HG03575 (cell line): ENCODE data around the gene ALDH3A2.

Experiments used
- ATAC-seq: cut with Tn5 transposase; IDR thresholded peaks from one replicate; pipeline ENCODE4 v1.9.1; 2021; ENCODE audit not compliant: unreplicated experiment, insufficient number of reproducible peaks, low FRiP score; ENCODE audit errors: extremely low read depth

The ALDH3A2 gene

GRCh38 chr17:19648475-19649273 lies at the start of gene ALDH3A2:
TSS of gene ALDH3A2 (plus strand) at chr17:19648751. CDS start at chr17:19648972, 221 bp downstream.
- ATAC-seq, result peak; percentile 70

GRCh38 chr17:19610311-19610710 lies 38.2 kb upstream of the ALDH3A2 start:
- no peak for ATAC-seq

DNA sequence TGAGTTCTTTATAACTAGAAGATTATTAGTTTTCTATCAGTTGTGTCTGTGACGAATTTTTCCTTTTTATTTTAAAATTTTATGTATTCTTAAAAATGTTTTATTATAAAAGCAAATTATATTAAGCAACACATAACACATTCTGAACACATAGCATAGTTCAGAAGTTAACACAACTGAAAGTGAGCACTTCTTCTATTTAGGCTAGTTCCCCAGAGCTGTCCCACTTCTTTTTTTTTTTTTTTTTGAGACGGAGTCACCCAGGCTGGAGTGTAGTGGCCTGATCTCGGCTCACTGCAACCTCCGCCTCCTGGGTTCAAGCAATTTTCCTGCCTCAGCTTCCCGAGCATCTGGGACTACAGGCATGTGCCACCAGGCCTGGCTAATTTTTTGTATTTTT lies 37.7 kb upstream of the ALDH3A2 start:
- no peak for ATAC-seq

GRCh38 chr17:19613979-19614378 lies 34.6 kb upstream of the ALDH3A2 start:
- ATAC-seq, result no peak

GRCh38 chr17:19614900-19615299 lies 33.7 kb upstream of the ALDH3A2 start:
- ATAC-seq, result no peak

DNA sequence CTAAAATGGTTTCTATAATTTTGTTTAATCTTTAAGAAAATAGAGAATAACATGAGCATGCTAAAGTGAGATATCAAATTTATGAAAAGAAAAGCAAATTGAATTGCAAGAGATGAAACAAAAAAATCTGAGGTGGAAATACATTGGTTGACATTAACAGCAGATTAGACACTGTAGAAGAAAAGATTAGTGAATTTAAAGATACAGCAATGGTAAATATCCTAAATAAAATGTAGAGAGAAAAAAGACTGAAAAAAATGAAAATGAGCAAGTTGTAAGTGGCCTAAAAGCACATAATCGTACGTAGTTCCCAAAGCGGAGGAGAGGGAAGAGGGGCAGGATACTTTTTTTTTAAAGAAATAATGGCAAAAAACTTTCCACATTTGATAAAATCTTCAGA lies 30.5 kb upstream of the ALDH3A2 start:
- ATAC-seq, result no peak

- no peak for ATAC-seq
Observed at GRCh38 chr17:19619705-19620325, 28.7 kb upstream of the ALDH3A2 start.

GRCh38 chr17:19621697-19622096 lies 26.9 kb upstream of the ALDH3A2 start:
- no peak for ATAC-seq

DNA sequence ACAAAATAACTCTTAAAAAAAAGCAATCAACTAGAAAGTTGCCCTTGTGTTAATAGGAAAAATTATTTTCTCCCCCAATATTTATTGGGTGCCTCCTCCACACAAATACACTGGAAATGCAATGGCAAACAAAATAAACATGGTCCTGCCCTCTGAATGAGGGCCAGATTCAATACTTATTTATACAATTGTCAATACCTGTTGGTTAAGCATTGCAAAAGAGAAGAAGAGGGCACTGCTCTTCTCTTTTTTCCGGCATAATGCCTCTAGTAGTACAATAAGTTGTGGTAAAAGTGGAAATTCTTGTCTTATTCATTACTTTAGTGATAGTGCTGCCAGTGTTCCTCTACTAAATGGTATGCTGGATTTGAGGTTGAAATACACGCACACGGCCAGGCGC lies 22.5 kb upstream of the ALDH3A2 start:
- ATAC-seq, result no peak

GRCh38 chr17:19629449-19629848 lies 19.1 kb upstream of the ALDH3A2 start:
- no peak for ATAC-seq

- no peak for ATAC-seq
Observed at GRCh38 chr17:19630035-19630434, 18.5 kb upstream of the ALDH3A2 start.

DNA sequence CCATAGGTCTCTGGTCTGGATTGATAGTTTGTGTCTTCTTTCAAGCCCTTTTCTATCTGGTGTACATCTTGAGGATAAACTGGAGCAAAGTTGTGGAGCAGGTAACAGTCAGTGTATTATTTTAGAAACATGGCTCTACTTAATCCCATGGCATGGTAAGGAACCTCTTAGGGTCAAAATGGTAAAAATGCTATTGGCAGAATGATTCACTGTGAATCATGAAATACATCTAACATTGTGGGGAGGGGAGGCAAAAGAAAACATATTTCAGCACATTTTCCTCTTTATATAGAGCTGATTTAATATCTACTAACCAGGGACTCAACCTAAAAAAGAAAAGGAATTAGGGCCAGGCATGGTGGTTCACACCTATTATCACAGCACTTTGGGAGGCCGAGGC lies 17.9 kb upstream of the ALDH3A2 start:
- no peak for ATAC-seq

DNA sequence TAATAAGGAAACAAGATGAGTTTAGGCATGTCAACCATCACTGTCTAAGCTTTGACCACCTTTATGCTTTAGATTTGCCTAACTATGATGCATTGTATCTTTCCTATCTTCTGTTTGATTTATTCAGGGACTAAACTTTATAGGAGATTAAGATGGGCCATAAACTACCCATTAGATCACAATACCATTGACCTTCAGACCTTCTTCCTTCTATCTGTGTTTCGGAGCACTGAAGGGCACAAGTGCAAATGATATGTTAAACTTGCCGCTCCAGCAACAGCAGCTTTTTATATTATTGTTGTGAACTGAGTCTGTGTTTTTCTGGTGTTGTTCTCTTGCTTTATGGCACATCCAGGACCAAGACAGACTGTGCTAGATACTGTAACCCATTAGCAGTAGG lies 16.6 kb upstream of the ALDH3A2 start:
- ATAC-seq, result no peak

DNA sequence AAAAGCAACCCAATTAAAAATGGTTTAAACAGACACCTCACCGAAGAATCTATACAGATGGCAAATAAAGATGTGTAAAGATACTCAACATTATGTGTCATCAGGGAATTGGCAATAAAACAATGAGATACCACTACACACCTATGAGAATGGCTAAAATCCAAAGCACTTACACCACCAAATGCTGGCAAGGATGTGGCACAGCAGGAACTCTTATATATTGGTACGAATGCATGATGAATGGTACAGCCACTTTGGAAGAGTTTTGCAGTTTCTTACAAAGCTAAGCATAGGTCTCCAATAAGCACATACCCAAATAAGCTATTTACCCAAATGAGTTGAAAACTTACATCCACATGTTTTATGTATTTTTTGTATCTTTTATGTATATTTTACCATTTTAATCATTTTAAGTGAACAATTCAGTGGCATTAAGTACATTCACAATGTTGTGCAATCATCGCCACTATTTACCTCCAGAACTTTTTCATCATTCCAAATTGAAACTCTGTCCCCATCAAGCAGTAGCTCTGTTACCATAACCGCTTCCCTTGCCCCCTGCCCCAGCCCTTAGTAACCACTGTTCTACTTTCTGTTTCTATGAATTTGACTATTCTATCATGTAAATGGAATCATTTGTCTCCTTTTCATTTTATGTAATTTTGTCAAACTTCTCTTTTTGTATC lies 6.7 kb upstream of the ALDH3A2 start:
- ATAC-seq, result no peak

- ATAC-seq, result no peak
Observed at GRCh38 chr17:19642373-19642893, 6.1 kb upstream of the ALDH3A2 start.

DNA sequence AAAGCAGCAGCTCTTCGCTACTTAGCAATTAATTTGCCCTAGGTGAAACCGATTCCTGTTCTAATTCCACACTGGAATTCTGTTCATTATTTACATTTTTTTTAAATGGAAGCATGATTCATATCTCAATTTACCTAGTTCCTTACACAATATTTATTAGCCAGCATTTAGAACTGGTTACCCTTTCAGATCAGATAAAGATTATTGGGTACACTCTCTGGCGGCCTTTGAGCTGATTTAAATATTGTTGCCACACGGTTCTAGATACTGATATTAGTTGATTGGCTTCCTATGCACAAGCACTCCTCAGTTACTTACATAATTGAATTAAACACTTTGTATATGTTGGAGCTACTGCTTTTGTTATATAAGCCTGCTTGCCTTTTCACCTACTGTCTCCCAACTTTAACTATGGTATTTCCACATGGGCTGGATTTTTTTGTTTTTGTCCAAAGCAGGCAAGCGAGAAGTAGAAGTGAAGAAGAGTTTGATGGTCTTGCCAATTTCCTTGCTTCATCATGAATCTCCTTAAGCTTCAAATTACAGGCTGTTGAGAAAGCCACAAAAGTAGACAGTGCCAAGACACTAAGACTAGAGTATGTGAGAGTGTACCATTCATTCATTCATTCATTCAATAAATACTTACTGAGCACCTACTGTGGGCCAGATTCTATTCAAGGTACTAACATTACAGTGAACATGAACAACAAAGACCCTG lies 3.9 kb upstream of the ALDH3A2 start:
- ATAC-seq, result no peak

GRCh38 chr17:19645734-19646201 lies 2.8 kb upstream of the ALDH3A2 start:
- no peak for ATAC-seq

DNA sequence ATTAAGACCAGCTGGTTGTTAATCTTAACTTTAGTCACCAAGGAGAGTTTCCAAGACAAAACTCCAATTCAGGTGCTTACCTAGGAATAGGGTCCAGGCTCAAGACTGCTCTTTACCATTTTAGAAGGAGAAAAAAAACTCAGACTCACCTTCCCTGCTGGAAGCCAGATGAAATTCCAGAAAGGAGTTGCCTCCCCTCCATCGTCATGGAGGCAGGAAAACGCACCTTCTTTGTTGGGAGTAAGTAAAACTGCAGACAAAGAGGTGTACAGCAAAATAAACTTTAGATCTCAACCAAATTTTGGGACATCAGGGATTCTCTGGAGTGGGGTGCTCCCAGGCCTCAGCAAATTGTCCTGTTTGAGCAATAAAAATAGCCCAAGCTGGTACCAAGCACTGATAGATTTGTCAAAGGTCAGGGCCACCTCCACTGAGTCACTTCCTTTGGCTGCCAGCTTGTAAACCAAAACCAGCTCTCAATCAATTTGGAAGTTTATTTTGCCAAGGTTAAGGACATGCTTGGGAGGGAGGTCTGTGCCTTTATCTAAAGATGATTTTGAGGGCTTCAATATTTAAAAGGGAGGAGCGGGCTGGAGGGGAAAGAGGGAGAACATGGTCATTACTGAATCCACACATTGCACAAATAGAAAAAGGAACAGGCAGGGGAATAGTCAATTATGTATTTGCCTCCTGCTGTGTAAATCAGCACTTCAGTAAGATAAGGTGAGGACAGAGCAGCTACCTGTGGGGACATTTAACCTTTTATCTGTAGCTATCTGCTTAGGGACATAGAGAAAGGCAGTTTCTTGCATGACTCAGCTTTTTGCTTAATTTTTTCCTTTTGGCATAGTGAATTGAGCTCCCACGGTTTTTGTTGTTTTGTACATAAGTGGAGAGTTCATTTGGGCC lies 1.5 kb upstream of the ALDH3A2 start:
- ATAC-seq, result no peak
